Osteoblast (primary cell): ENCODE data around the gene MEX3C. TPM values are rescaled to one million over a fixed set of nuclear protein-coding genes. Genes with fewer than 3 reads are reported as not detected.

Experiments
- DNase-seq: peaks from one replicate; pipeline ENCODE4 v3.0.0; 2011; ENCODE audit warnings: low spot score, mixed read lengths; ENCODE audit not compliant: insufficient read length; ENCODE audit errors: missing footprints
- H2AFZ ChIP-seq: 2 replicates; pipeline ENCODE4 v1.6.0; 2011; ENCODE audit warnings: mild to moderate bottlenecking, low read length
- H3K27ac ChIP-seq: 2 replicates; pipeline ENCODE4 v1.5.1; 2011; ENCODE audit warnings: mild to moderate bottlenecking, low read depth, low read length, moderate library complexity
- H3K27me3 ChIP-seq: 2 replicates; pipeline ENCODE4 v1.6.0; 2012; ENCODE audit warnings: mild to moderate bottlenecking, control low read depth, inconsistent platforms, low read length, moderate library complexity; ENCODE audit not compliant: insufficient read depth
- H3K36me3 ChIP-seq: 2 replicates; pipeline ENCODE4 v1.5.1; 2011; ENCODE audit warnings: mild to moderate bottlenecking, low read length, control low read depth, moderate library complexity; ENCODE audit not compliant: insufficient read depth
- H3K4me1 ChIP-seq: 2 replicates; pipeline ENCODE4 v1.5.1; 2011; ENCODE audit warnings: mild to moderate bottlenecking, low read length, control low read depth, moderate library complexity; ENCODE audit not compliant: insufficient read depth
- H3K4me2 ChIP-seq: 2 replicates; pipeline ENCODE4 v1.6.0; 2011; ENCODE audit warnings: mild to moderate bottlenecking, low read length; ENCODE audit not compliant: insufficient read depth
- H3K4me3 ChIP-seq: fragments of 200-600 bp; sonication (generic); 3 replicates; pipeline ENCODE4 v1.5.1; 2012; ENCODE audit warnings: mild to moderate bottlenecking, low read length, inconsistent platforms; ENCODE audit not compliant: insufficient read depth
- H3K79me2 ChIP-seq: 2 replicates; pipeline ENCODE4 v1.6.0; 2012; ENCODE audit warnings: mild to moderate bottlenecking, low read length, control low read depth, inconsistent platforms; ENCODE audit not compliant: insufficient read depth
- H3K9me3 ChIP-seq: 2 replicates; pipeline ENCODE4 v1.5.1; 2011; ENCODE audit warnings: low read depth, low read length, control low read depth
- H4K20me1 ChIP-seq: 2 replicates; pipeline ENCODE4 v1.6.0; 2012; ENCODE audit warnings: mild to moderate bottlenecking, low read length, control low read depth; ENCODE audit not compliant: insufficient read depth
- total RNA-seq: library from RNA; depleted of rRNA; stranded (reverse); fragments of >200 nt; gene quantifications from 2 replicates; pipeline ENCODE4 v1.2.3, GENCODE V29; 2012
- TF ChIP-seq, protein P1 (sequence below): IDR thresholded peaks from 2 replicates; pipeline ENCODE4 v1.5.1; 2011; ENCODE audit warnings: mild to moderate bottlenecking, low read depth, low read length, moderate library complexity; ENCODE audit errors: extremely low read depth

The MEX3C gene
- total RNA-seq, 1 donor, result 41.6 TPM

DNA sequence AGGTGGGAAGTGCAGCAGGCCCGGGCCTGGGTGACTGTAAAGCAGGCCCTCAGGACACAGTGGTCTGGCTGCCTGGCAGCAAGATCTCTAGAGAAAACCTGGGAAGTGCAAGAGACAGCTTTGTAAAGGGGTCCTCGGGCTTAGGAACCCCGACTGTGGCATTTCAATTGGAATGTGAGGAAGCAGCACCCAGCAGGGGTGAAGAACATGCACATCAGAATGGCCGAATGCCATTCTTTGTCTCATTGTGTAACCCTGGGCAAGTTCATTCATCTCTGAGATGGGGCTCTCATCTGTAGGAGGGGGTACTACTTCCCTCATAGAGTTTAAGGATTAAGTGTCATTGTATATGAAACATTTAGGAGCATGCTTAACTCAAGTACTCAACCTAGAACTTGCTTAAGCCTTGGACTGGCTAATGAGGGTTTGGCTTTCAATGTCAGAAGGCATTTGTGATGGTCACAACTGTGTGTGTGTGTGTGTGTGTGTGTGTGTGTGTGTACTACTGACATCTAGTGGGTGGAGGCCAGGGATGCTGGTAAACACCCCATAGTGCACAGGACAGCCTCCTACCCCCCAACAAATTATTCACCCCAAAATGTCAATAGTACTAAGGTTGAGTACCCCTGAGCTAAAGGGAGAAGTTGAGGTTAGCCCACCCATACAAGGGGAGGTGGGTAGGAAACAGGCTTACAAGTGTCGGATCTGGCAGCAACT lies 29.3 kb downstream of the MEX3C start:
- TF ChIP-seq, protein P1, sequence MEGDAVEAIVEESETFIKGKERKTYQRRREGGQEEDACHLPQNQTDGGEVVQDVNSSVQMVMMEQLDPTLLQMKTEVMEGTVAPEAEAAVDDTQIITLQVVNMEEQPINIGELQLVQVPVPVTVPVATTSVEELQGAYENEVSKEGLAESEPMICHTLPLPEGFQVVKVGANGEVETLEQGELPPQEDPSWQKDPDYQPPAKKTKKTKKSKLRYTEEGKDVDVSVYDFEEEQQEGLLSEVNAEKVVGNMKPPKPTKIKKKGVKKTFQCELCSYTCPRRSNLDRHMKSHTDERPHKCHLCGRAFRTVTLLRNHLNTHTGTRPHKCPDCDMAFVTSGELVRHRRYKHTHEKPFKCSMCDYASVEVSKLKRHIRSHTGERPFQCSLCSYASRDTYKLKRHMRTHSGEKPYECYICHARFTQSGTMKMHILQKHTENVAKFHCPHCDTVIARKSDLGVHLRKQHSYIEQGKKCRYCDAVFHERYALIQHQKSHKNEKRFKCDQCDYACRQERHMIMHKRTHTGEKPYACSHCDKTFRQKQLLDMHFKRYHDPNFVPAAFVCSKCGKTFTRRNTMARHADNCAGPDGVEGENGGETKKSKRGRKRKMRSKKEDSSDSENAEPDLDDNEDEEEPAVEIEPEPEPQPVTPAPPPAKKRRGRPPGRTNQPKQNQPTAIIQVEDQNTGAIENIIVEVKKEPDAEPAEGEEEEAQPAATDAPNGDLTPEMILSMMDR, result no peak

DNA sequence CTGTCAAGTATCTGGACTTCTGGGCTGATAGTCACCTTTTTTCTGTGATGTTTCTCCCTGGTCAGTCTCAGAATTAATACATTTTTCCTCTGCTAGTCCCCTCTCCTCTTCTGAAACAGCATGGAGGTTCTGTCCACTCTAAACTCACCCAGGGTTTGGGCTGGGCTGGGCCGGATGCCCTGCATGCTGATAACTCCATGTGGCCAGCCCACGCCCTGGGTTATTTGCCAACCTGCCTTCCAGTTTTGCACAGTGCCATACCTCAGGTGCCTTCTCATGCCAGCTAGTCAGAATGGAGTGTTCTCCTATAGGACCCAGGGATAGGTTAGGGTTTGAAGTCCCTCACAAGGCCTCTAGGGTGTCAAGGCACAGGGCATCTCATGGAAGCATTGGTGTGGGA lies 32.2 kb downstream of the MEX3C start:
- no peaks in the 10 kb centered on the region for H3K9me3 ChIP-seq
- no peaks in the 10 kb centered on the region for H3K36me3 ChIP-seq
- no peak overlapping the region for H2AFZ ChIP-seq
- H3K4me3 ChIP-seq, result no peak overlapping the region
- H3K4me1 ChIP-seq, result no peaks in the 10 kb centered on the region
- no peaks in the 10 kb centered on the region for H3K27me3 ChIP-seq
- no peaks in the 10 kb centered on the region for H3K79me2 ChIP-seq
- DNase-seq, result no peak
- H3K4me2 ChIP-seq, result no peak overlapping the region
- H3K27ac ChIP-seq, result no peak overlapping the region
- TF ChIP-seq, protein P1, result no peak
- H4K20me1 ChIP-seq, result no peaks in the 10 kb centered on the region

More for the DNA sequence above, 29.3 kb downstream of the MEX3C start:
- Histone ChIP-seq H3K9me3 (no peaks in the 10 kb centered on the region), H3K36me3 (no peaks in the 10 kb centered on the region), H3K4me2 (no peak overlapping the region), H3K27ac (no peak overlapping the region), H4K20me1 (peaks cover 20% of the 10 kb centered on the region), H3K79me2 (peaks cover 3% of the 10 kb centered on the region), H3K27me3 (no peaks in the 10 kb centered on the region), H2AFZ (no peak overlapping the region), H3K4me3 (no peak overlapping the region), H3K4me1 (no peaks in the 10 kb centered on the region)
- no peak for DNase-seq

DNA sequence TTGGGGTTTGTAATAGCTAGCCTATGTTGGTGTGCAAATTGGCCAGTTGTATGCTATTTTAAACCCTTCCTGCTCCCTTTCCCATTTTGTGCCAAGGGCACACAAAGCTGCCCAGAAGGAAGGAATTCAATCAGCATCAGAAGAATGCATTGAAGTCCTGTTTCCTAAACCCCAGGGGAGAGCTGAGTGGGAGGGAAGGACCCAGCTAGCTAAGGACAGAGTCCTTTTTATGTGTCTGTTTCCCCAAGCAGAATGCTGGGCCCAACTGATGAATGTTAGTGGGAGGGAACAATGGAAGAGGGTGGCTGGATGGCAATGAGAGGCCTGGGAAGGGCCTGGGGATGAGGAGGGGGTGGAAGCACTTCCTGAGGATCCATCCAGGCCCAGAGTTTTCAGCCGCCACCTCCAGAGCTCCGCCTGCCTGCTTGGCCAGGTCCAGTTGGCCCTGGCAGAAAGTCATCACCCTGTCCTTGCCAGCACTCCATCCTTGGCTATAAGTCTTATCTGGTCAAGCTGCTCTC lies 32.7 kb downstream of the MEX3C start:
- Histone ChIP-seq H3K9me3 (no peaks in the 10 kb centered on the region), H3K4me1 (no peaks in the 10 kb centered on the region), H3K4me3 (no peak overlapping the region), H2AFZ (no peak overlapping the region), H3K27me3 (no peaks in the 10 kb centered on the region), H3K4me2 (no peak overlapping the region), H4K20me1 (no peaks in the 10 kb centered on the region), H3K36me3 (no peaks in the 10 kb centered on the region), H3K27ac (no peak overlapping the region), H3K79me2 (no peaks in the 10 kb centered on the region)
- no peak for DNase-seq
- TF ChIP-seq, protein P1, result no peak

DNA sequence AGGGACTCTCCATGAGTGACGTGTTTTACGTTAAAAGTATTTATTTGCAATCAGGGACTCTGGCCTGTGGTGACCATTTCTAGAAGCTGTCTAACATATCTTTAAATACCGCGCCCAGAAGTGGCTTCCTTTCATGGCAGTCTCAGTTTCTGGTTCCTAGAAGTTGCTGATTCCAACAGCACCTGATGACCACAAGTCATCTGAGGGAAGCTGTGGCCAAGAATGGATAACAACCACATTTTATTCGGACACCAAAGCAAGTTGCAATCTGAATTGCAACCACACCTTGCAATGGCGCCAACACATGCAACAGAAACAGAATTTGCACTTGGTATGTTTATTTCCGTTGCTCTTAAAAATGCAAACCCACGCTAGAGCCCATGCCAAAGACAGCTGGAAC lies 33.1 kb downstream of the MEX3C start:
- H4K20me1 ChIP-seq, result no peaks in the 10 kb centered on the region
- no peaks in the 10 kb centered on the region for H3K79me2 ChIP-seq
- H3K9me3 ChIP-seq, result no peaks in the 10 kb centered on the region
- DNase-seq, result no peak
- TF ChIP-seq, protein P1, result no peak
- no peak overlapping the region for H3K4me3 ChIP-seq
- no peak overlapping the region for H3K4me2 ChIP-seq
- H3K27ac ChIP-seq, result no peak overlapping the region
- no peaks in the 10 kb centered on the region for H3K27me3 ChIP-seq
- H3K4me1 ChIP-seq, result no peaks in the 10 kb centered on the region
- no peak overlapping the region for H2AFZ ChIP-seq
- no peaks in the 10 kb centered on the region for H3K36me3 ChIP-seq
